8988T (cell line): ENCODE results near the gene CNDP1.
"Not testable (repeated sequence)": the region's sequence is repeated elsewhere in the genome, so short reads cannot be mapped to it uniquely, and the experiment has no call there.

Source experiments
- DNase-seq: peaks from one replicate; pipeline ENCODE4 v3.0.0; 2011

Gene CNDP1

DNA sequence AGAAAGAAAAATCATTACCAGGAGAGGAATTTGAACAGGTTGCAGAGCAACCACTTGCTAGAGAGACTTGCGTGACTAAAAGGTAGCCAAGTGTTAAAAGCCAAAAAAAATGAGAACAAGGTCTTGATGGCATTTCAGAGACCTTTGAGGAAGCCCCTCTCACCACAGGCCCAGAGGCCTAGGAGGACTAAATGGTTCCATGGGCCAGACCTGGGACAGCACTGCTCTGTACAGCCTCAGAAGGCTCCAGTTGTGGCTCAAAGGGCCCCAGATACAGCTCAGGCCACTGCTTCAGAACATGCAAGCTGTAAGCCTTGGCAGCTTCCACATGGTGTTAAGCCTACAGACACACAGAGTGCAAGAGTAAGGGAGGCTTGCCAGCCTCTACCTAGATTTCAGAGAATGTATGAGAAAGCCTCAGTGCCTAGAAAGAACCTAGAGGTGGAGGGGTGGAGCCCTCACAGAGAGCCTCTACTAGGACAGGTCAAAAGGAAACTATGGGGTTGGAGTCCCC lies 15.3 kb downstream of the CNDP1 start:
- DNase-seq: no peak

DNA sequence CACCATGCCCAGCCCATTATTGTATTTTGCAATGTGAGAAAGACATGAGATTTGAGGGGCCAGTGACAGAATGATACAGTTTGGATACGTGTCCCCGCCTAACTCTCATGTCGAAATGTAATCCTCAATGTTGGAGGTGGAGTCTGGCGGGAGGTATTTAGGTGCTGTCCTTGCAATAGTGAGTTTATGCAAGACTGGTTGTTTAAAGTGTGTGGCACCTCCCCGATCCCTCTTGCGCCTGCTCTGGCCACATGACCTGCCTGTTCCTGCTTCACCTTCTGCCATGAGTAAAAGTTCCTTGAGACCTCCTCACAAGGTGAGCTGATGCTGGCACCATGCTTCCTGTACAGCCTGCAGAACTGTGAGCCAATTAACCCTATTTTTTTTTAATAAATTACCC lies 16.6 kb downstream of the CNDP1 start:
- no peak for DNase-seq

DNA sequence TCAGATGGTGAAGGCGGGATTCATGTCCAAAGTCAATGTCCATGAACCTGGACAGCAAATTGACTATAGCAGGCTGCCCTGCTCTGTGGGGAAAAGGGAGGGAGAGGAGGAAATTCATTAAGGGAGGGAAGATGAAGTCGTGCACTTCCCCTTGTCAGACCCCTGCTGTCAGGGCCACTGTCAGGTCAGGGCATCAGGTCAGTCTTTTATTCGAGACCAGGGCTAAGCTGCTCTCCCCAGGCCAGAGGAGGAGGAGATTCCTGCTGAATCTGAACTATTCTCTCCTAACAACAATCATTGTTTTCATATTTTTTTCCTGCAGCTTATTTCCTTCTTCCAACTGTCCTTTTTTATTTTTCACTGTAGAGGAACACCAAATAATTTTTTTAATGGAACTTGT lies 17.2 kb downstream of the CNDP1 start:
- DNase-seq: no peak

DNA sequence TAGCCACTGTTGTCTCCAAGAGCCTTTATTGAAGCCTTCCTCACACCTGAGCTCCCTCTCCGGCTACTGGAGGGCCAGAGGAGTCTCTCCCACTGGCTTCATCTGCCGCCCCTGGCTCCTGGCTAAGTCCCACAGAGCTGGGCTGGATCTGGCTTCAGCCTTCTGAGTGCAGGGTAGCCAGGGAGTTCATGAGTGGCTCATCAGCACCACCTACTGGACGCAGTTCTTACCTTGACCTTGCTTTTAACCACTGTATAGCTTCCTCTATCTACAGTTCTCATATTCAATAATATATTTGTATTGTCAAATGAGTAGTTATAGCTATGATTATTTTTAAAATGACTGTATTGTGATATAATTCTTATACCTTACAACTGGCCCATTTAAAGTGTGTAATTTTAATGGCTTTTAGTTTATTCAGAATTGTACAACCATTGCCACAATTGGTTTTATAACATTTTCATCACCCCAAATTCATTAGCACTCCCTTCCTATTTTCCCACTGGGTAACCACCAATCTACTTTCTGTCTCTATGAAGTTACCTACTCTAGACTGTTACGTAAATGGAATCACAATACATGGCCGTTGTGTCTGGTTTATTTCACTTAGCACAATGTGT lies 17.7 kb downstream of the CNDP1 start:
- DNase-seq: peak; percentile 38

DNA sequence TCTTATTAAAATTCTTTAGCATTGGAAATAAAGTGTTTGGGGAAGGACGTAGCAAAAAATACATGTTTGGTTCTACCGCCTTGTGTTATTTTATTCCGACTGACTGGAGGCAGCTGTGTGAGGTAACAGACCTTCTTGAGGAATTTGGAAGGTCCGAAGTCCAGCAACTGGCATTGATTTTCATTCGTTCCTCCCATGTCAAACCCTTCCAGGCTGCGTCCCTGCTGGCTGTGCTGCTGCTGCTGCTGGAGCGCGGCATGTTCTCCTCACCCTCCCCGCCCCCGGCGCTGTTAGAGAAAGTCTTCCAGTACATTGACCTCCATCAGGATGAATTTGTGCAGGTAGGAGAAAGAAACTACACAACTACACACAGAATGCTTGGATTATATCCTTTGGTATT lies 21.8 kb downstream of the CNDP1 start:
- DNase-seq: no peak

DNA sequence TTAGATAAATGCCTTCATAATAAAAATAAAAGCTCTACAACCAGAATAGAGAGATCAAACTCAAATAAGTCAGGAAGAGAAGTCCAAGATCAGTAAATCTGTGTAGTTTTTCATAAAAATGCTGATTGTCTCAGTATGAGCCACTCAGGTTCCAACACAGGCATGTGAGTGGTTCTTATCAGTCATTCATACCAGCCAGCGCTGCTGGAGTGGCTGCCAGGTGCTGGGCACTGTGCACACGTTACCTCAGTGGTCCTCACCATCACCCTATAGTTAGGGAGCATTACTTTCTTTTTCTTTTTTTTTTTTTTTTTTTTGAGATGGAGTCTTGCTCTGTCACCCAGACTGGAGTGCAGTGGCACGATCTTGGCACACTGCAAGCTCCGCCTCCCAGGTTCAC lies 23.8 kb downstream of the CNDP1 start:
- no peak for DNase-seq

DNA sequence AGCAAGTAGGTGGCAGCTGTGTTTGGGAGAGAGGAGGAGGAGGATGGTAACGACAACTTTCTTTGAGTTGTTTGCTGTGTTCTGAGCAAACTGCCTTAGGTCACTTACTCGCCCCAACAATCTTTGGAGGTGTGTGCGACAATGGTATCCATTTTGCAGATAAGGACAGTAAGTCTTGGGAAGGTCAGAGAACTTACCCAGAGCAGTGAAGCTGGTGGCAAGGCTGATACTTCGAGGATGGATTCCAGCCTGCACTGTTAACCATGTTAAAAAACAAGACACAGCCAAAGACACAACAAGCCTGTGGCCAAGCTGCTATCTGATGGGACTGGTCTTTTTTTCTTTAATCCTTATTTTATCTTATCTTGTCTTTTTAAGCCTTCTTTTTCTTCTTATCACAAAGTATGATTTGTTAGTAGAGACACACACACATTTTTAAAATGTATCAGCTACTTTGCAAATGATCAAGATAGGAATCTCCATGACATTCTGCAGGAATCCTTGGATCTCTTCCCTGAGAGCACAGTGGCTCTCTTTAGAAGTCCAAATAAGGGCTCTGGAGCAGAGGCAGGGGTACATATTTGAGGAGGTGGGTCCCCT lies 27.9 kb downstream of the CNDP1 start:
- no peak for DNase-seq

DNA sequence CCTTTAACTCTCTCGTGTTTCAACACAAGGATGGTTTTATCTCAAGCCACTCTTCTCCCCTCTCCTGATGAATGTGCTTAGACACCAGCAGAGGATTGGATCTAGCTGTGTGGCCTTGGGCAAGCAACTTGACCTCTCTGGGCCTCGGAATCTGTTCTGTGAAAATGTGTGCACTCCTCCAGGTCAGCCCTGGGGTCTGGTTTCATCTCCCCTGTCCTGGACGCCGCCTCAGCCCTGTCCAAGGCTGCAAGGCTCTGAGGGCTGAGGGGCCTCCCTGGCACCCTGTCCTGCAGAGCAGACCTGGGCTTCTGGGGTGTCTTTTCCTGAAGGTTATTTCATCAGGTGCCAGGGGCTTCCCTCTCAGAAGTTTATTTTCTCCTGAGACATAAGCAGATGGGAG lies 28.5 kb downstream of the CNDP1 start:
- no peak for DNase-seq

DNA sequence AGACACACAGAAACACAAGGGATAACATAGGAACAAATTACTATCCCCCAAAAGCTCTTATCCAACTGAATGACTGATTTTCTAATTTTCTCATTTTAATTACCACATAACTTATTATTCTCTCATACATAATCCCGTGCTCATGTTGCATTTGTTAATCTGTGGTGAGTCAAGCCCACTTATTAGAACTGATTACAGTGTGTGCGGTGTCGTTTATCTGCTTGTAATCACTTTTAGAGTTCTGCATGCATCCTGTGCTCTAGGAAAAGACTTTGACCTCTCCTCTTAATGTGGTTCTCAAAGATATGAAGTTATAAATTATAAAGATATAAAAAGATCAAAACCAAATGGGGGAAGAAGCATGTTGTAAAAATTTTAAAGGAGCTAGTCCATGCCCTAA lies 29.7 kb downstream of the CNDP1 start:
- DNase-seq: no peak

DNA sequence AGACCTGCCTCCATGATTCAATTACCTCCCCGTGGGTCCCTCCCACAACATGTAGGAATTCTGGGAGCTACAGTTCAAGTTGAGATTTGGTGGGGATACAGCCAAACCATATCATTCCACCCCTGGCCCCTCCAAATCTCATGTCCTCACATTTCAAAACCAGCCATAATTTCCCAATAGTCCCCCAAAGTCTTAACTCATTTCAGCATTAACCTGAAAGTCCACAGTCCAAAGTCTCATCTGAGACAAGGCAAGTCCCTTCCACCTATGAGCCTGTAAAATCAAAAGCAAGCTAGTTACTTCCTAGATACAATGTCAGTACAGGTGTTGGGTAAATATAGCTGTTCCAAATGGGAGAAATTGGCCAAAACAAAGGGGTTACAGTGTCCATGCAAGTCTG lies 30.9 kb downstream of the CNDP1 start:
- DNase-seq: not testable (repeated sequence)

DNA sequence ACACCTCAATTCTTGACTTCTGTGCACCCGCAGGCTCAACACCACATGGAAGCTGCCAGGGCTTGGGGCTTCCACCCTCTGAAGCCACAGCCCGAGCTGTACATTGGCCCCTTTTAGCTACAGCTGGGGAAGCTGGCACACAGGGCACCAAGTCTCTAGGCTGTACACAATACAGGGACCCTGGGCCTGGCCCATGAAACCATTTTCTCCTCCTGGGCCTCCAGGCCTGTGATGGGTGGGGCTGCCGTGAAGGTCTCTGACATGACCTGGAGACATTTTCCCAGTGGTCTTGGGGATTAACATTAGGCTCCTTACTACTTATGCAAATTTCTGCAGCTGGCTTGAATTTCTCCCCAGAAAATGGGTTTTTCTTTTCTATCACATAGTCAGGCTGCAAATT lies 31.7 kb downstream of the CNDP1 start:
- not testable (repeated sequence) for DNase-seq

DNA sequence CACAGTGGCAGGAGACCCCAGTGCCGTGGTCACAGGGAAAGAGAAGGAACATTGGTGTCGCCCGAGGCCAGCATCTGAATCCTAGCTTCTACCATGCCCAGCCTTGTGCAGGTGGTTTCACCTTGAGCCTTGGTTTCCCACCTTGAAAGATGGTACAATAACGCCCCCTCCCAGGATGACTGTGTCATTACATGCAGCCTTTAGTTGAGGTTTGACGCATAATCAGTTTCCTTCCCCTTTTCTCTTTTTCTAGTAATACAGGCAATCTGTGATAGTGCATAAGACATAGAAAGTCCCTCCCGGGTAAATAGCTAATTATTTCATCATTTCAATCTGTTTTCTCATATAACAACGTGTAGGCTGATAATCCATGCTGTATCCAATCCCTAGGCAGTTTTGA lies 33.5 kb downstream of the CNDP1 start:
- DNase-seq: no peak

DNA sequence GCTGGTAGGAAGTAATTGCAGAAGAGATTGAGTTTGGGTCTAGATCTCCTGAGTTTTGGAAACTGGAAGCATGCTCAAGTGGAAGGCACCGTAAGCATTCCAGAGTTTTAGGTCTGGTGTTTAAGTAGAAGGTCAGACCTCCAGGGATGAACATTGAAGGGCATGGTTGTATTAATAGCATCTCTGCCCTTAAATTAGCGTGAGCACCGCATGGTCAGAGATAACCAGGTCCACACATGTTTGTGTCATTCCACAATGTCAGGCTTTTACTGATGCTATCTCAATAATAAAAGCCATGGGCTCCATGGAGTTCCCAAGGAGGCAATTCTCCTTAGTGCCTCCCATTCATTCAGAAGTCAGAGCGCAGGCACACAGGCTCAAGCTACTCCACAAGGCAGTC lies 35.1 kb downstream of the CNDP1 start:
- DNase-seq: no peak

DNA sequence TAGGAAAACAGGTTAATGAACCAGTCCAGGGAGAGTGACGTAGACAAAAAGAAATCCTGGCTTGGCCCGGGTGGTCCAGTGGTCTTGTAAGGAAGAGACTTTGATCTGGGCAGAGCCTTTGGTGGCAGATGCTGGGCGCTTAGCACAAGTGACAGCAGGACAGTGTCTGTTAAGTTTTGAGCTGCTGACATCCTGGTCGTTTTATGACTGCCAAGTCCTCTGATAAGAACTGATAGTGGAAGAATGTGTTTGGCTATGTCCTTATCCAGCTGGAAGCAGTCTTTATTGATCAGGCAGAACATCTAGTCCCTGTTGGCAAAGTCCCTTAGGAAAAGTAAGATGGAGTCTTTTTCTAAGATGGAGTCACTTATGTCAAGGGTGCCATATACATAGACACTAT lies 36.0 kb downstream of the CNDP1 start:
- no peak for DNase-seq

DNA sequence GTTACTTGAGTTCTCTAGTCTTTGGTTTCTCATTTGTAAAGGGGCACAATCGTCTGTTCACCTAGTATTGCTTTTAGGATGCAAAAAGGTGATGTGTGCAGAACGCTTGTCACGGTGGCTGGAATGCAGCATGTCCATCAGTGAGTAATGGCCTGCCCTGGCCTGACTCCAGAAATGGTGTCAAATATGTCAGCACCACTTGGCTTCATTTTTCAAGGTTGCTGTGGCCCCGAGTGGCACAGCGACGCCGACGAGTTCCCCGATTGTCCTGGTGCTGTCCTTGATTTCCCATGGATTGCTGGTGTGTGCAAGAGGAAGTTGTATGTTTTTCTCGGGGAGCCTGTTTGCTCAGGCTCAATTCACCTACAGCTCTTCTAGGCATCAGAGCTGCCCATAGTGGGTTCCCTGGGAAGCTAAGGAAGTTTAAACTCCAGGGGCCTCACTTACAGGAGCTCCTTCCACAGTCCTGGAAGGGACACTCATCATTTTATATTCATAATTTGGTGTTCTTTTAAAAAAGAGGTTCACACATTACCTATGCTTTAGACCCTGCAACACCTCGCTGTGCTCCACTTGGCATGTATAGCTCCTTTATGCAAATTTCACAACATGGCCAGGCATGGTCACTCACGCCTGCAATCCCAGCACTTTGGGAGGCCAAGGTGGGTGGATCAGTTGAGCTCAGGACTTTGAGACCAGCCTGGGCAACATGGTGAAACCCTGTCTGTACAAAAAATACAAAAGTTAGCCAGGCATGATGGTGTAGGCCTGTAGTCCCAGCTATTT lies 37.8 kb downstream of the CNDP1 start:
- no peak for DNase-seq

DNA sequence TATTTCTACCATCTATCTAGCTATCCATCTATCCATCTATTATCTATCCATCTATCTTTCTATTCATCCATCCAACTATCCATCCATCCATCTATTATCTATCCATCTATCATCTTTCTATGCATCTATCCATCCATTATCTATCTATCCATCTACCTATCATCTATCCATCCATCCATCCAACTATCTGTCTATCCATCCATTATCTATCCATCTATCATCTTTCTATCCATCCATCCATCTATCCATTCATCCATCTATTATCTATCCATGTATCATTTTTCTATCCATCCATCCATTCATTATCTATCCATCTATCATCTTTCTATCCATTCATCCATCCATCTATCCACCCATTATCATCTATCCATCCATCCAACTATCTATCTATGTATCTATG lies 38.8 kb downstream of the CNDP1 start:
- DNase-seq: no peak

DNA sequence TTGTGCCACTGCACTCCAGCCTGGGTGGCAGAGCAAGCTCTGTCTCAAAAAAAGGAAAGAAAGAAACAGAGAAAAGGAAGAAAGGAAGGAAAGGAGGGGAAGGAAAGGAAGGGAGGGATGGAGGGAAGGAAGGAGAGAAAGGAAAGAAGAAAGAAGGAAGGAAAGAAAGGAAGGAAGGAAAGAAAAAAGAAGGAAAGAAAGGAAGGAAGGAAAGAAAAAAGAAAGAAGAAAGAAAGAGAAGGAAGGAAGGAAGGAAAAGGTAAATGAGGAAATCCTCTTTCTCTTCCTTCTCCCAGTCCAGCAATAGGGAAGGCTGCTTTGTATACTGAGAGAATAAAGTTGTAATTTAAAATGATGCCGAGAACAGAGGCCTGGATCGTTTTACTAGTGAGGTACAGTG lies 40.6 kb downstream of the CNDP1 start:
- no peak for DNase-seq

DNA sequence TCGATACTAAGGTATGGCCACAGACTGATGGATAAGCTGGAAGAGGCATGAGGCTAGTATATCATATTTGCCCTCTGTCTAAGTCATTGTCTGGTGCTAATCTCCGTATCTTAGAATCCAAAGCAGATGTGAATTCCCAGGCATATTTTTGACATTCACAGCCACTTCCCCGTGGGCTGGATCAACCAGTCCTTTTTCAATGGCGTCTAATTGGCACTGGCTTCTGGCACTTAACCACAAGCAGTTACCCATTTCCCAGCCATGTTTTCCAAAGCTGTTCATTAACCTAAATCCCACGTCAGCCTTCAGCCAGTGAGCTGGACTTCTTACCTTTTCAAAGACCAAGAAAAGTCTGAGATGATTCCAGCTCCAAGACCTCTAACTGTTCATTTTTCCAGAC lies 42.7 kb downstream of the CNDP1 start:
- DNase-seq: no peak

DNA sequence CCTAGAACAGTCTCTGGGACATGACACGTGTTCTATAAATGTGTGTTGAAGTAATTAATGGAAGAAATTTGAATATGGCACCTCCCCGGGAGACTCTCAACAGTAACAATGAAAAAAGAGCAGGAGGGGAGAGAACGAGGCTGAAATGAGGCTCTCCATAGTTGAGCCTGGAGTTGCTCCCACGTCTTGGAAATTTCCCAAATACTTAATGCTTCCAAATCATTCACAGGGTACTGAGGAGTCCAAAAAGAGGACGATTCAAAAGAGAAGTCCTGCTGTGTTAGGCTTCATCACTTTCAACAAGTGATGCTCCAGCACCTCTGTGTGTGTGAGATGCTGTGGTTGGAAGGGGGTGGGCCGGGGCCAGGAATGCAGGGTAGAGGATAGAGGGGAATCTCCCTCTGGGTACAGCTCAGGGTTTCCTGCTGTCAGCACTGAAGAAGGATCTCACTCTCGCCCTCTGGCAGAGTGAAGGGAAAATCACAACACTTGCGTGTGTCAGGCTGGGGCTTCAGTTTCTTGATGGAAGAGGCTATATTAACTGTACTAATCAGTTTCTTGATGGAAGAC lies 45.3 kb downstream of the CNDP1 start:
- no peak for DNase-seq

DNA sequence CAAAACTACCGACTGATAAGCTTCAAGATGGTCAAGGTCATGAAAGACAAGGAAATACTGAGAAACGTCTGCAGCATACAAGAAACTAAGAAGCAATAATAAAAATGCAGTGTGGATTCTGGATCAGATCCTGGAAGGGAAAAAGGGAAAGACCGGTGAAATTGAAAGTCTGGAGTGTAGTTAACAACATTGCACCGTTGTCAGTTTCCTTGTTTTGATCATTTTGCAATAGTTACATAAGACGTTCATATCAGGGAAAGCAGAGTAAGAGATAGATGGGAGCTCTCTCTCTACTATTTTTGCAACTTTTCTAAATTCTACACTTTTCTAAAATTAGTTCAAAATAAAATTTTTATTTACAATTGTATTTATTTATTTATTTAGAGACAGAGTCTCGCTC lies 48.3 kb downstream of the CNDP1 start:
- DNase-seq: no peak

DNA sequence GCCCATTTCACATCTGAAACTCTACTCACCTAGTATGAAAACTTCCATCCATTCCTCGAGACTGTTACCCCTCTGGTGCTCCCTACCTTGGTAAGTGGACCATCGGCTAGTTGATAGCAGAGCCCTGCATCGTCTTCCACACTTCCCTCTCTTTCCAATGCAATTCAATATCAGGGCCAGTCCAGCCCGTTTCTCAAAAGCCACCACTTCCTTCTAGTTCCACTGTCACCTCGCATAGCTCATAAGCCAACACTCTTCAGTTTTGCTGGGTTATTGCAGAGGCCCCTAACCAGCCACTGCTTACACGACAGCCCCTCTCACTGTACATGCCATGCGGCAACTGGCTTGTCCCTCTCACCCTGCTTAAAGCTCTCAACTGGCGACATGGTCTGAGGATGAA lies 53.1 kb downstream of the CNDP1 start:
- no peak for DNase-seq

DNA sequence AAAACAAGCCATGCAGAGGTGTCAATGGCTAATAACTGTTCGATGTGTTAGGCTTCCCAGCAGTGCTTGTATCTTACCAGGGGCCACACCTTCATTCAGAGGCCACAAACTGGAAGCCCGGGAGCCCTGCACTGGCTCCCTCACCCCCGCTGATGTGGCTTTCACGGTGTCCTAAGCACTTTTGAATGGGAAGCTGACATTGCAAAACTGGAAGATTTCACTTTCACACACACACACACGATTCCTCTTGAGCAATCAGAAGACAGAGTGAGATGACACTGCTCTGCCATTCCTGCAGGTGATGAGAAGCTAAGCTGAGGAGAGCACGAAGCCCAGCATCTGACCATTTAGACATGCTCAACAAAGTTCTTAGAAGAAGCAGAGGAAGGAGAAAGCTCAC lies 54.7 kb downstream of the CNDP1 start:
- no peak for DNase-seq

DNA sequence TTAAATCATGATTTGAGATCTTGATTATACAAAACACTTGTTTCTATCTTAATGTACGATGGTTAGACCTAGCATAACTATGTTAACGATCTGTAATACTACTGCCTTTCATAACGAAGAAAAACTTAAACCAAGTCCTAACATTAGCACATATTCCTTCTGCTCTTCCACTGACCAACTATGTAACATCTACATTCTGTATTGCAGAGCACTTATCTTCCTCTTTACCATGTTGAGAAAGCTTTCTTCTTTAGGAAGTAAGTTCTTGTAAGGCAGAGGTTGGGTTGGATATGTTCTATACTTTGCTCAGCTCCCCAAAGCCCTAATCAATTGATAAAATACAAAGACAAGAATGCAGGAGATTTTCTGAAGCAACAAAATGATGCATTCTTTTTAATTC lies 55.5 kb downstream of the CNDP1 start:
- DNase-seq: no peak

DNA sequence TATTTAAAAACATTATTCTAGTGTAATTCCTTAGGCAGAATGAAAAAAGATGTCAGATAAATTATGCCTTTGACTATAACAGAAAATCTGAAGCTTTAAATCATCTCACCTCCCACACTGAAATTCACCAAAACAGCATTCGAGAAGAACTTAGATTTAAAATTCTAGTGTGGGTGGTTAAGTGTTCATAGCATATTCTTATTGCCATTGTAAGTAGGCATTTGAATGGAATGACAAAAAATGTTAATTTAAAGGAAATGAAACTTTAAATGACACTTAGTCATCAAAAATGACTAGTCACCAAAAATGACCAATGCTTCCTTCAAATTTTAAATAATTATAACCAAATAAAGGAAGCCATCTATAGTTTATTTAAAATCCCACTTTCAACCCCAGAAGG lies 56.4 kb downstream of the CNDP1 start:
- DNase-seq: no peak
